GM21619 (cell line): Measurements from ENCODE around the gene PRAMEF26.
"Not testable (repeated sequence)": the region's sequence is repeated elsewhere in the genome, so short reads cannot be mapped to it uniquely, and the experiment has no call there.

Experiments
- ATAC-seq: cut with Tn5 transposase; IDR thresholded peaks from one replicate; pipeline ENCODE4 v1.9.1; 2021; ENCODE audit not compliant: unreplicated experiment

The PRAMEF26 gene

GRCh38 chr1:13155909-13156308, at the start of gene PRAMEF26:
PRAMEF26 (minus strand) TSS chr1:13156009; CDS start chr1:13153095, 2,914 bp downstream.
- ATAC-seq, result not testable (repeated sequence)

- not testable (repeated sequence) for ATAC-seq
Measured at GRCh38 chr1:13201309-13201708, 45.5 kb upstream of the PRAMEF26 start, which contains the start of gene PRAMEF13. PRAMEF13 (minus strand) TSS chr1:13201409; CDS start chr1:13199589, 1,820 bp downstream.

GRCh38 chr1:13171548-13171947, 15.7 kb upstream of the PRAMEF26 start, which contains the start of gene PRAMEF9:
PRAMEF9 (plus strand) TSS chr1:13171848; CDS start chr1:13175281, 3,433 bp downstream.
- ATAC-seq, result not testable (repeated sequence)

- ATAC-seq, result not testable (repeated sequence)
Measured at GRCh38 chr1:13165531-13165930, 9.7 kb upstream of the PRAMEF26 start, which contains the start of gene HNRNPCL4. HNRNPCL4 (minus strand) TSS chr1:13165631; CDS start chr1:13165467, 164 bp downstream.

- not testable (repeated sequence) for ATAC-seq
Measured at GRCh38 chr1:13116754-13117153, 39.1 kb downstream of the PRAMEF26 start, which contains the start of gene HNRNPCL2. HNRNPCL2 (minus strand) TSS chr1:13116854; CDS start chr1:13116400, 454 bp downstream.
